Stimulated activated CD8-positive, alpha-beta memory T cell treated with anti-CD3 and anti-CD28 coated beads, Interleukin-7, amount 100 ng/mL, for 48 hours (primary cell): Measurements from ENCODE around the gene CEP295NL.

Source experiments
- DNase-seq, 2 donors: peaks; one replicate each; pipeline ENCODE4 v3.0.0-alpha.2; 2020; ENCODE audit warnings: low read depth in 1 of 2; ENCODE audit errors: extremely low read depth in 1 of 2

The CEP295NL gene

GRCh38 chr17:78840780-78841611 lies 62.0 kb downstream of the CEP295NL start, which contains the start of gene USP36:
Gene USP36, minus strand, starts transcription at chr17:78840814. Its CDS starts 4,451 bp downstream, at chr17:78836363.
- peak; percentile 99 to 100 for DNase-seq
